DMS114 treated with DMSO at 0.1 percent for 48 hours (cell line): ENCODE results near the gene RTKN.
"Not testable (repeated sequence)": the region's sequence is repeated elsewhere in the genome, so short reads cannot be mapped to it uniquely, and the experiment has no call there.

Experiments
- DNase-seq: peaks from one replicate; lab custom pipeline; 2025; ENCODE audit not compliant: unreplicated experiment; lab: John Stamatoyannopoulos, UW

RTKN gene

GRCh38 chr2:74461187-74462053 lies 19.7 kb upstream of the RTKN start:
- no peak for DNase-seq

GRCh38 chr2:74460187-74460586 lies 18.4 kb upstream of the RTKN start:
- not testable (repeated sequence) for DNase-seq

- not testable (repeated sequence) for DNase-seq
These were observed 17.9 kb upstream of the RTKN start for GRCh38 chr2:74459503-74460118.

- DNase-seq: no peak
These were observed 17.2 kb upstream of the RTKN start for GRCh38 chr2:74458938-74459363.

- peak; percentile 100 for DNase-seq
These were observed 16.6 kb upstream of the RTKN start, which contains the start of gene WBP1 for GRCh38 chr2:74458132-74458937. WBP1 (plus strand) TSS chr2:74458438; CDS start chr2:74458603, 165 bp downstream.

DNA sequence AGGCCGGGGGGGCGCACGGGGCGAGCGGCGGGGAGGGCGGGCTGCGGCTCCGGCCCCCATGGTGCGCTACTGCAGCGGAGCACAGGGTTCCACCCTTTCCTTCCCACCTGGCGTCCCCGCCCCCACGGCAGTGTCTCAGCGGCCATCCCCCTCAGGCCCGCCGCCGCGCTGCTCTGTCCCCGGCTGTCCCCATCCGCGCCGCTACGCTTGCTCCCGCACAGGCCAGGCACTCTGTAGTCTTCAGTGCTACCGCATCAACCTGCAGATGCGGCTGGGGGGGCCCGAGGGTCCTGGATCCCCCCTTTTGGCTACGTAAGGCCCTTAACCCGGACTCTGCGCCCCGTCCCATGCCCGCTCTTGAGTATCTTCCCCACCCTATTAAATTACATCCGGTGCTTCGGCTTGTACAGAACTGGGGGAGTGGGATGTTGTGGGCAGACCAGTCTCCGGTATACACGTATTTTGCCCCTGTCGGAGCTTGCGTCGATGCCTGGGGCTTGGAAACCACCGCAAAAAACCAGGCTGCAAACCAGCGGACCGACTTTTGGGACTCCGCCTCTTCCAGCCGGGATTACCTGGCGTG lies 15.9 kb upstream of the RTKN start:
- DNase-seq: no peak

DNA sequence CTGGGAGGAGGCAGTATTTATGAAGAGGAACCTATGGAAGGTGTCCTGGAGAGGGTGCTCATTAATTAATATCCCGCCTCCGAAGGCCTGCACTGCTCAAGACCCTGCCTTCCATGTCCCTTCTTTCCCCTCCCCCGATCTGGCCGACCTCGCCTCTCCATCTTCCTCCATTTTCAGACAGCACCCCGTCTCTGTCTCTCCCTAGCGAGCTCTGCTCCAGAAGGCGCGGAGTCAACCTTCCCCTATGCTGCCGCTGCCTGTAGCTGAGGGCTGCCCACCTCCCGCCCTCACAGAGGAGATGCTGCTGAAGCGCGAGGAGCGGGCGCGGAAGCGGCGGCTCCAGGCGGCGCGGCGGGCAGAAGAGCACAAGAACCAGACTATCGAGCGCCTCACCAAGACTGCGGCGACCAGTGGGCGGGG lies 15.4 kb upstream of the RTKN start:
- DNase-seq: no peak

GRCh38 chr2:74454654-74455511 lies 13.1 kb upstream of the RTKN start, which contains the start of gene INO80B:
INO80B (plus strand) TSS chr2:74455087; CDS start chr2:74455117, 30 bp downstream.
- DNase-seq: peak; percentile 96

GRCh38 chr2:74450570-74451190 lies 8.9 kb upstream of the RTKN start:
- no peak for DNase-seq

- no peak for DNase-seq
These were observed 7.0 kb upstream of the RTKN start for GRCh38 chr2:74448771-74449170.

DNA sequence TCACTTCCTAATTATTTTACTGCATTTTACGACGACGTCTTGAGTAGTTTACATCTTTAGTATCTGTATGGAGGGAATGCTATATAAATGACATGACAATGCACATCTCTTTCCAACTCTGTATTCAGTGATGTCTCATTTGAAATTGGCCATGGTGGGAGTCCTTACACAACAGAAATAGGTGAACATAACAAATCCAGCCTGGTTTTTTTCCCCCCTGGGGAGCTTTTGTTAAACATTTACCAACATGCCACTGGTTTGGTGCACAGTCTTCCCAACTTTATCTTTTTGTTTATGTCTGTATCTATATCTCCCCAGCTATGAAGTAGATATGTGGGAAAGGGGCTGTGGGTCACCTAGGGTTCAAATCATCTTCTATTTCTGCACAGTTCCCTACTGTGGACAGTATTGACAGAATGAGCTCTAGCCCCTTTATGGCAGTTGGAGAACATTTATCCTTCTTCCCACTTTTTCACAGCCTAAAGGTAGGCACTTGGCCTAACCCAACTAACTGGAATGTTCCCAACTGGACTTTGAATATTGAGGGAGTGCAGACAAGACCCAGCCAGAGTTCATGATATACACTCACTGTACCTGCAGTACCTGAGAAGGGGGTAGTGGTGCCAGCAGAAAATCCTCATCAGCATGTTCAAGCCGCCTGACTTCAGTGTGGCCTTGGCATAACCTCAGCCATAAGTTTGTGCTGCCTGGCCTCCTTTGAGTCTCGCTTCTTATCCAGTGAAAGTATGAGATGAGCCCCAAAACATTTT lies 5.7 kb upstream of the RTKN start:
- no peak for DNase-seq

DNA sequence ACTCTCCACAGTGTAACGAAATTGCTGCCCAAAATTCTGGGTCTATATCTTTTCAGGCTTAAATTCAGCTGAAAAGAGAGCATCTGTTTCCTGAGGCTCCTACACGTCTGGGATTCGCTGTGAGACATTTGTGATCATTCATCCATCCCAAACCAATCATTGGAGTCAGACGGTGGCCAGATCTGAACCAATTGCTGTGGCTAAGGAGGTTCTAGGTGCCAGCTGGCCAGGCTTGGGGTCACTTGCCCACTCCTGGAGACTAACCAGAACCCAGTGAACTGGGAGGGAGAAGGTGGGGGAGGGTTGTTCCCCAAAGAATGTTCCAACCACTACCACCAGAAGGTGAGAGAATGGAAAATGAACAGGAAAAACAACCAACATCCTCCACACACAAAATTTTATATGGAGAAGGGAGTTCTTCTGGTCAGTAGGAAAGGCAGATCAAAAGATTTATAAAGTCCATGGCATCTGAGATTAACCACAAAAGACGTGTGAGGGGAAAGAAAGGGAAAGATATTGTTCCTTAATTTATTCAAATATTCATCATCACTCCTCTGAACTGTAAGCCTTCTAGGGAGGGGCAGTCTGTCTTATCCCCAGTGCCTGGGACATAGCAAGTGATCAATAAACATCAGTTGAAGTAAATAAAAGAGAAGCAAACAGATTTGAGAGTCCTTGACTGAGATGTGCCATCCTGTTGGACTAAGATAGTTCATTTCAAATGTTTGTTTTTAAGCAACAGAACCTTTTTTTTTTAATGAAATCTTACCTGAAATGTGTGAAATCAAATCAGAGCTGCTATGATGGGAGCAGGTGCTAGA lies 3.0 kb upstream of the RTKN start:
- no peak for DNase-seq

DNA sequence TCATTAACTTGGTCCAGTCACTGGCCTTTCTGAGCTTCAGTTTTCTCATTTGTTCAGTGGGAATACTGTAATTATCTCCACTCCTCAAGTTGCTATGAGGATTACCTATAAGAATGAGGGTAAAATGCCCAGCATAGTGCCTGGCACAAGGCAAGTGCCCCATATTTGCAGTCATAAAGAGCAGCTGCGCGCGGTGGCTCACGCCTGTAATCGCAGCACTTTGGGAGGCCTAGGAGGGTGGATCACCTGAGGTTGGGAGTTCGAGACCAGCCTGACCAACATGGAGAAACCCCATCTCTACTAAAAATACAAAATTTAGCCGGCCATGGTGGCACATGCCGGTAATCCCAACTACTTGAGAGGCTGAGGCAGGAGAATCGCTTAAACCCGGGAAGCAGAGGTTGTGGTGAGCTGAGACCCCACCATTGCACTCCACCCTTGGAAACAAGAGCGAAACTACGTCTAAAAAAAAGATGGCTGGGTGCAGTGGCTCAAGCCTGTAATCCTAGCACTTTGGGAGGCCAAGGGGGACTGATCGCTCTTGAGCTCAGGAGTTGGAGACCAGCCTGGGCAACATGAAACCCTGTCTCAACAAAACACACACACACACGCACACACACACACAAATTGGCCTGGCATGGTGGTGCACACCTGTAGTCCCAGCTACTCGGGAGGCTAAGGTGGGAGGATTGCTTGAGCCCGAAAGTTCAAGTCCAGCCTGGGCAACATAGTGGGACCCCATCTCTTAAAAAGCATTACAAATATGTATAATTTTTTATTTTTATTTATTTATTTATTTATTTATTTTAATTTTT lies 953 bp upstream of the RTKN start:
- not testable (repeated sequence) for DNase-seq

DNA sequence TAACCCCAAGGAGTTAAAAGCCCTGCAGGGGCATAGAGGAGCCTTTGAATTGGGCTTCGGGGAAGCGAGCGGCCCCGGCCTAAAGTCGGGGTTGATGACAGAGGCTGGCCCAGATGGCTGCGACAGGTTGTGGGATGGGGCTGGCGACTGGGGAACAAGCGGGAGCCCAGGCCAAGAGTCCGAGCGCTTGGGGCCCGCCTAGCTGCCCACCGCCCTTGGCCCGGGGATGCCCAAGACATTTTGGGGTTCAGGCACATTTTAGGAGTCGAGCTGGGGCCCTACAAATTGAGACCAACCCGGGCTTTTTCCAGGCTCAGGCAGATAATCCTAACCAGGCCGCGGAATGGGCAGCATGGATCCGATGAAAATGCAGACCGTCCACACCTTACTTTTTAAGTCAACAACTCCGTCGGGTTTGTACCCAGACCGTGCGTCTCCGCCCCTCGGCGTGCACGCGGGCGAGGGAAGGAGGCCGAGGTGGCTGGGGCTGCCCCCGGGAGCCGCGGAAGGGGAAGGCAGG lies 507 bp downstream of the RTKN start:
- DNase-seq: no peak

GRCh38 chr2:74440378-74441169 lies 1.2 kb downstream of the RTKN start:
- peak; percentile 72 for DNase-seq

- DNase-seq: no peak
These were observed 1.8 kb downstream of the RTKN start for GRCh38 chr2:74439803-74440377.
